ENCODE measurements around the gene TYW3. TPM values are rescaled to one million over a fixed set of nuclear protein-coding genes. Genes with fewer than 3 reads are reported as not detected.

Gene TYW3
- total RNA-seq, 1 donor from 2014 or later, result 0.13 TPM

DNA sequence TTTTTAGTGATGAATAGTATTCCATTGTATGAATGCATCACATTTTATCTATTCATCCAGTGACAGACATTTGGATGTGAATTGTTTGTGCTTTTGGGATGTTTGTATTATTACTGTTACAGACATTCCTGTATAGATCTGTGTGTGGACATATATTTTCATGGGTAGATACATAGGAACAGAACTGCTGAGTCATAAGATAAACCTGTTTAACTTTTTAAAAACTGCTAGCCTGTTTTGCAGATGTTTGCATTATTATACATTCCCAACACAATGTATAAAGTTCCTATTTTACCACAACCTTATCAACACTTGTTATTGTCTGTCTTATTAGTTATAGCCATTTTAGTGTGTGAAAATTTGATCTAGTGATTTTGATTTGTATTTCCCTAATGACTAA lies 46.8 kb downstream of the TYW3 start:
- Histone ChIP-seq H2AFZ (replicated peaks) (no peak overlapping the region), H3K4me3 (no peak overlapping the region), H3K27me3 (no peaks in the 10 kb centered on the region), H3K4me2 (no peak overlapping the region), H3K9ac (no peak overlapping the region), H3K27ac (no peak overlapping the region), H4K20me1 (ENCODE audit: low read depth) (no peaks in the 10 kb centered on the region), H3F3A (ENCODE audit: low read depth) (no peaks in the 10 kb centered on the region), H3K79me2 (ENCODE audit: low read depth) (no peaks in the 10 kb centered on the region), H3K4me1 (peaks cover 5% of the 10 kb centered on the region), H3K9me3 (ENCODE audit: low read depth) (no peaks in the 10 kb centered on the region), H3K36me3 (no peaks in the 10 kb centered on the region)
- no peak for TF ChIP-seq EZH2phosphoT487 (IDR thresholded peaks at IDR 0.05)
- TF ChIP-seq, protein P1, sequence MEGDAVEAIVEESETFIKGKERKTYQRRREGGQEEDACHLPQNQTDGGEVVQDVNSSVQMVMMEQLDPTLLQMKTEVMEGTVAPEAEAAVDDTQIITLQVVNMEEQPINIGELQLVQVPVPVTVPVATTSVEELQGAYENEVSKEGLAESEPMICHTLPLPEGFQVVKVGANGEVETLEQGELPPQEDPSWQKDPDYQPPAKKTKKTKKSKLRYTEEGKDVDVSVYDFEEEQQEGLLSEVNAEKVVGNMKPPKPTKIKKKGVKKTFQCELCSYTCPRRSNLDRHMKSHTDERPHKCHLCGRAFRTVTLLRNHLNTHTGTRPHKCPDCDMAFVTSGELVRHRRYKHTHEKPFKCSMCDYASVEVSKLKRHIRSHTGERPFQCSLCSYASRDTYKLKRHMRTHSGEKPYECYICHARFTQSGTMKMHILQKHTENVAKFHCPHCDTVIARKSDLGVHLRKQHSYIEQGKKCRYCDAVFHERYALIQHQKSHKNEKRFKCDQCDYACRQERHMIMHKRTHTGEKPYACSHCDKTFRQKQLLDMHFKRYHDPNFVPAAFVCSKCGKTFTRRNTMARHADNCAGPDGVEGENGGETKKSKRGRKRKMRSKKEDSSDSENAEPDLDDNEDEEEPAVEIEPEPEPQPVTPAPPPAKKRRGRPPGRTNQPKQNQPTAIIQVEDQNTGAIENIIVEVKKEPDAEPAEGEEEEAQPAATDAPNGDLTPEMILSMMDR (IDR thresholded peaks at IDR 0.05), result no peak
- TF ChIP-seq EZH2 (IDR thresholded peaks at IDR 0.05), result no peak
- H3K27ac Mint-ChIP-seq, result no peak overlapping the region
- DNase-seq (ENCODE audit: low spot score), result no peak
- peaks cover 6% of the 10 kb centered on the region for H3K4me1 Mint-ChIP-seq
- H3K9me3 Mint-ChIP-seq, result no peaks in the 10 kb centered on the region
- H3K36me3 Mint-ChIP-seq, result no peaks in the 10 kb centered on the region
- H3K27me3 Mint-ChIP-seq (ENCODE audit: insufficient read depth, low read depth), result no peaks in the 10 kb centered on the region
- H3K4me3 Mint-ChIP-seq, result no peak overlapping the region

DNA sequence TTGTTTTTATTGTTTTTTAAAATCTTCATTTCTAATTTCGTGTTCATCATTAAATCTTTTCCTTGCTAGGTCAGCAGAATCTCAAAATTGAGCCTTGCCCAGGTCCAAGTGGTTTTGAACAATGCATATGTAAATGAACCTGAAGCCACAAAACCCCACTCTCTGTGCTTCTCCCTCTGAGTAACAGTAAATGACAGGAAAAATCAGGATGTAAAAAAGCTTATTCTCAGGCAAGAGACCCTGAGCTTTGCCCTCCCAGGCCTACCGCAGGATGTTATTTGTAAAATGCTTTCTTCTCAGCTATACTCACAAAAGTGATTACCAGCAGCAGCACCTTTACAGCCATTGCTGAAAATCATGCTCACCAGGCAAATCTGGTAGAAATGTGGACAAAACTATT lies 47.6 kb downstream of the TYW3 start:
- Histone ChIP-seq H3K9ac (no peak overlapping the region), H3K4me2 (no peak overlapping the region), H3K36me3 (no peaks in the 10 kb centered on the region), H3F3A (ENCODE audit: low read depth) (no peaks in the 10 kb centered on the region), H3K27me3 (no peaks in the 10 kb centered on the region), H2AFZ (replicated peaks) (peak overlapping the region; percentile 40), H3K4me3 (no peak overlapping the region), H3K27ac (no peak overlapping the region), H3K4me1 (peaks cover 5% of the 10 kb centered on the region), H4K20me1 (ENCODE audit: low read depth) (no peaks in the 10 kb centered on the region), H3K79me2 (ENCODE audit: low read depth) (no peaks in the 10 kb centered on the region), H3K9me3 (ENCODE audit: low read depth) (no peaks in the 10 kb centered on the region)
- H3K9me3 Mint-ChIP-seq, result no peaks in the 10 kb centered on the region
- H3K27me3 Mint-ChIP-seq (ENCODE audit: insufficient read depth, low read depth), result no peaks in the 10 kb centered on the region
- H3K27ac Mint-ChIP-seq, result no peak overlapping the region
- no peak overlapping the region for H3K4me3 Mint-ChIP-seq
- TF ChIP-seq, protein P1 (IDR thresholded peaks at IDR 0.05), result no peak
- no peak for TF ChIP-seq EZH2 (IDR thresholded peaks at IDR 0.05)
- no peak for TF ChIP-seq EZH2phosphoT487 (IDR thresholded peaks at IDR 0.05)
- DNase-seq (ENCODE audit: low spot score), result peak; percentile 4
- H3K36me3 Mint-ChIP-seq, result no peaks in the 10 kb centered on the region
- peaks cover 6% of the 10 kb centered on the region for H3K4me1 Mint-ChIP-seq

GRCh38 chr1:74785944-74786343 lies 53.0 kb downstream of the TYW3 start:
- no peaks in the 10 kb centered on the region for H3K79me2 ChIP-seq (ENCODE audit: low read depth)
- no peak overlapping the region for H3K27ac Mint-ChIP-seq
- no peaks in the 10 kb centered on the region for H3F3A ChIP-seq (ENCODE audit: low read depth)
- H3K27me3 Mint-ChIP-seq (ENCODE audit: insufficient read depth, low read depth), result no peaks in the 10 kb centered on the region
- H3K27ac ChIP-seq, result no peak overlapping the region
- H3K4me1 ChIP-seq, result peaks cover under 1% of the 10 kb centered on the region
- no peaks in the 10 kb centered on the region for H3K36me3 ChIP-seq
- no peak overlapping the region for H3K4me2 ChIP-seq
- H3K9me3 ChIP-seq (ENCODE audit: low read depth), result no peaks in the 10 kb centered on the region
- no peak overlapping the region for H3K4me3 Mint-ChIP-seq
- no peak overlapping the region for H3K4me3 ChIP-seq
- H3K4me1 Mint-ChIP-seq, result no peaks in the 10 kb centered on the region
- no peak overlapping the region for H3K9ac ChIP-seq
- DNase-seq (ENCODE audit: low spot score), result no peak
- no peaks in the 10 kb centered on the region for H3K9me3 Mint-ChIP-seq
- H2AFZ ChIP-seq (replicated peaks), result no peak overlapping the region
- H4K20me1 ChIP-seq (ENCODE audit: low read depth), result no peaks in the 10 kb centered on the region
- H3K36me3 Mint-ChIP-seq, result no peaks in the 10 kb centered on the region
- TF ChIP-seq EZH2 (IDR thresholded peaks at IDR 0.05), result no peak
- no peak for TF ChIP-seq EZH2phosphoT487 (IDR thresholded peaks at IDR 0.05)
- TF ChIP-seq, protein P1 (IDR thresholded peaks at IDR 0.05), result no peak
- no peaks in the 10 kb centered on the region for H3K27me3 ChIP-seq
